A673 (cell line): Measurements from ENCODE around the gene UST.

Source experiments
- CTCF ChIP-seq: fragments of 300-800, 200-600 bp; sonication (generic); conservative IDR thresholded peaks from 2 replicates; pipeline ENCODE4 v1.5.1; 2017; ENCODE audit warnings: low read depth, mild to moderate bottlenecking, antibody characterized with exemption, low read length, moderate library complexity, mixed read lengths
- EZH2 ChIP-seq: fragments of 200-600 bp; sonication (generic); IDR thresholded peaks from 2 replicates; pipeline ENCODE4 v1.6.1; 2017; ENCODE audit warnings: borderline replicate concordance, low read depth, mild to moderate bottlenecking, mixed read lengths, antibody characterized with exemption, low read length; ENCODE audit not compliant: poor library complexity, severe bottlenecking

- no peak for TF ChIP-seq CTCF
- TF ChIP-seq EZH2 = no peak
Measured at GRCh38 chr6:148713921-148714320, 32.9 kb upstream of the UST start.
